GM12891 (cell line): ENCODE results near the gene SUPV3L1. TPM values are rescaled to one million over a fixed set of nuclear protein-coding genes. Genes with fewer than 3 reads are reported as not detected.
"Not testable (repeated sequence)": the region's sequence is repeated elsewhere in the genome, so short reads cannot be mapped to it uniquely, and the experiment has no call there.

Experiments used
- DNase-seq: peaks from one replicate; pipeline ENCODE4 v3.0.0; 2011; ENCODE audit warnings: low spot score; ENCODE audit not compliant: insufficient read length
- FAIRE-seq: peaks from 2 replicates; lab custom pipeline; 2011; peaks lifted over from hg19 to GRCh38; lab: Jason Lieb, UNC
- PAX5 ChIP-seq: IDR thresholded peaks from 2 replicates; pipeline ENCODE4 v1.6.1; 2011; ENCODE audit warnings: low read length, moderate library complexity, mild to moderate bottlenecking; ENCODE audit not compliant: insufficient read depth, severe bottlenecking
- POLR2A ChIP-seq: IDR thresholded peaks from 2 replicates; pipeline ENCODE4 v1.6.1; 2011; ENCODE audit warnings: low read depth, low read length, control low read depth
- POLR2AphosphoS5 ChIP-seq: IDR thresholded peaks from 2 replicates; pipeline ENCODE4 v1.6.1; 2011; ENCODE audit warnings: low read depth, low read length, control low read depth
- POU2F2 ChIP-seq: IDR thresholded peaks from 2 replicates; pipeline ENCODE4 v1.6.1; 2011; ENCODE audit warnings: low read depth, mild to moderate bottlenecking, control low read depth, low read length, moderate library complexity
- SPI1 ChIP-seq: IDR thresholded peaks from 2 replicates; pipeline ENCODE4 v1.6.1; 2011; ENCODE audit warnings: low read depth, low read length, control low read depth
- TAF1 ChIP-seq: IDR thresholded peaks from 2 replicates; pipeline ENCODE4 v1.6.1; 2011; ENCODE audit warnings: low read depth, low read length, control low read depth
- polyA plus RNA-seq: library from polyadenylated mRNA; unstranded; fragments of >200 nt; gene quantifications from one replicate; pipeline ENCODE4 v1.2.1, GENCODE V29; 2012; ENCODE audit warnings: low read depth, missing spikeins, inconsistent platforms; ENCODE audit not compliant: missing spikeins

The SUPV3L1 gene
- 26.3 TPM for polyA plus RNA-seq

DNA sequence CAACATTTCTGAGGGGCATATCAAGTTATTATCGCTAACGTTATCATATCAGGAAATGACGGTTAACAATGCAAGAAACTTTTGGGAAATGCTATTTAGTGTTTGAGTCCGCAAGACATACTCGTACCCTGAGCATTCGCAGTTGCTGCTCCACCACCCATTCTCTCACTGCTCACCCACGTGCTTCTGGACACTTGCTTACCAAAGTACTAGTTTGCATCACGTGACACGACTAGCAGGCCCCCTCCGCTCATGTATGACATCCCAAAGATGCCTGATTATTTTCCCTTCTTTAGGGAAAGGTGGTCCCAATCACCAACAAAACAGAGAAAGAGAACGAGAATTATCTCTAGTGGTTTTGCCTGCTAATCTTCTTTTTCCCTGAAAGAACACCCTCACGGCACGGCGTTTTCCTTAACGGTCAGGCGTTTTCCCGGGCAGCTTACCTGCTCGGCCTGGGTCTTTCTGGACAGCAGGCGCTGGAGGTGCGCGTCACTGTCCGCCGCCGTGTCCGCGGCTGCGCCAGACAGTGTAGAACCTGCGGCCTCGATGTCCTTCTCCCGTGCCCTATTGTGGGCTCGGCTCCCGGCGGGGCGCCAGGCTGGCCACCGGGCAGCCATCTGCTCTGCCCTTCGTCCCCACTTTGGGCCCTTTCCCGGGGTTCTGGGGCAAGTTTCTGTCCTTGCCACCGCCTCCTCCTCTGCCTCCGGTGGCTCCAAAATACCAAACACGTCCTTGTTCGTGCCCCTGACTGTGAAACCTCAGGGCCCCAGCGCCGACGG is at the start of gene SUPV3L1:
TSS of gene SUPV3L1 (plus strand) at position 492 of the 782 bp plus-strand sequence. CDS start at position 550, 58 bp downstream.
- FAIRE-seq (peak; percentile 99), DNase-seq (peak; percentile 77)
- TF ChIP-seq PAX5 (no peak), TAF1 (peak; percentile 83), POU2F2 (no peak), POLR2A (peak; percentile 94), SPI1 (no peak), POLR2AphosphoS5 (peak; percentile 91)

GRCh38 chr10:69130251-69130650 is 49.8 kb upstream of the SUPV3L1 start:
- DNase-seq (no peak), FAIRE-seq (no peak)
- TF ChIP-seq TAF1 (no peak), POU2F2 (no peak), PAX5 (no peak), SPI1 (no peak), POLR2AphosphoS5 (no peak), POLR2A (no peak)

DNA sequence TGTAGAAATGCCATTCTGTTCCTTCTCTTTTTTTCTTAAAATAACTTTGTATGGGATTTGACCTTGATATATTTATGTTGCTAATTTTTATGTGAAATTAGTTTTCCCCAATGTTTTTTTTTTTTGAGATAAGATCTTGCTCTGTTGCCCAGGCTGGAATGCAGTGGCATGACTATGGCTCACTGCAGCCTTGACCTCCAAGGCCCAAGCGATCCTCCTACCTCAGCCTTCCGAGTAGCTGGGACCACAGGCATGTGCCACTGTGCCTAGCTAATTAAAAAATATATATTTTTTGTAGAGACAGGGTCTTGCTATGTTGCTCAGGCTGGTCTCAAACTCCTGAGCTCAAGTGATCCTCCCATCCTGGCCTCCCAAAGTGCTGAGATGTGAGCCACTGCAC is 40.1 kb upstream of the SUPV3L1 start:
- TF ChIP-seq POLR2A: no peak
- no peak for TF ChIP-seq POLR2AphosphoS5
- no peak for TF ChIP-seq TAF1
- TF ChIP-seq PAX5: no peak
- TF ChIP-seq POU2F2: no peak
- no peak for TF ChIP-seq SPI1
- DNase-seq: no peak
- FAIRE-seq: no peak

GRCh38 chr10:69141304-69141703 is 38.7 kb upstream of the SUPV3L1 start:
- FAIRE-seq (peak; percentile 23), DNase-seq (no peak)
- TF ChIP-seq TAF1: no peak
- no peak for TF ChIP-seq POLR2AphosphoS5

DNA sequence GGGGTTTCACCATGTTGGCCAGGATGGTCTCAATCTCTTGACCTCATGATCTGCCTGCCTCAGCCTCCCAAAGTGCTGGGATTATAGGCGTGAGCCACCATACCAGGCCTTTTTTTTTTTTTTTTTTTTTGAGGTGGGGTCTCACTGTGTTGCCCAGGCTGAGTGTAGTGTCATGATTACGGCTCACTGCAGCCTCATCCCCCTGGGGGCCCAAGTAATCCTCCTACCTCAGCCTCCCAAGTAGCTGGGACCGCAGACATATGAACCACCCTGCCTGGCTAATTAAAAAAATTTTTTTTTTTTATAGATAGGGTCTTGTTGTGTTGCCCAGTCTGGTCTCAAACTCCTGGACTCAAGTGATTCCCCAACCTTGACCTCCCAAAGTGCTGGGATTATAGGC is 38.0 kb upstream of the SUPV3L1 start:
- not testable (repeated sequence) for DNase-seq, FAIRE-seq

GRCh38 chr10:69142983-69143382 is 37.1 kb upstream of the SUPV3L1 start:
- DNase-seq (no peak), FAIRE-seq (no peak)
- no peak for TF ChIP-seq PAX5
- no peak for TF ChIP-seq POLR2AphosphoS5

DNA sequence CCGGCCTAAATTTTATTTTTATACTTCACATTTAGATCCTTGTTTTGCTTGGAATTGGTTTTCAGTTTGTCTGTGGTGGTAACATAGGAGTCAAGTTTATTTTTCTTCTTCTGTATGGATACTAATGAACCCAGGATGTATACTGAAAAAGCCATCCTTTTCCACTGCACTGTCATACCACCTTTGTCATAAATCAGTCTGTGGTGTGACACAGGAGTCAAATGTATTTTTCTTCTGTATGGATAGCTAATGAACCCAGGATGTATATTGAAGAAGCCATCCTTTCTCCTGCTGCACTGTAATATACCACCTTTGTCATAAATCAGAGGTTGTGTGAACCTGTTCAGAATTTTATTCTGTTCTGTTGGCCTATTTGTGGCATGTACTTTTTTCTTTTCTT is 34.7 kb upstream of the SUPV3L1 start:
- no peak for TF ChIP-seq TAF1
- no peak for TF ChIP-seq POU2F2
- TF ChIP-seq POLR2AphosphoS5: no peak
- TF ChIP-seq POLR2A: no peak
- no peak for TF ChIP-seq PAX5
- TF ChIP-seq SPI1: no peak
- FAIRE-seq (no peak), DNase-seq (no peak)

- FAIRE-seq: no peak
- TF ChIP-seq SPI1 (no peak), POLR2A (no peak), PAX5 (no peak), POU2F2 (no peak), TAF1 (no peak), POLR2AphosphoS5 (no peak)
Measured at GRCh38 chr10:69145864-69146263, 34.2 kb upstream of the SUPV3L1 start.

DNA sequence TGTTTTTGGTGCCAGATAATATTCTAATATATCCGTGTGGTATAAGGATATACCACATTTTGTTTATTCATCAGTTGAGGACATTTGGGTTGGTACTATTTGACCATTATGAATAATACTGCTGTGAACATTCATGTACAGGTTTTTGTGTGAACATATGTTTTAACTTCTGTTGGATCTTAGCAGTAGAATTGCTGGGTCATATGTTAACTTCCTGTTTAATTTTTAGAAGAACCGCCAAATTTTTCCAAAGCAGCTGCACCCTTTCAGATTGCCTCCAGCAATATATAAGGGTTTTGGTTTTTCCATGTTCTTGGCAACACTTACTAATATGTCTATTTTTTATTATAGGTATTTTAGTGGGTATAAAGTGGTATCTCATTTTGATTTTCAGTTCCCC is 33.3 kb upstream of the SUPV3L1 start:
- no peak for TF ChIP-seq TAF1
- no peak for TF ChIP-seq POU2F2
- TF ChIP-seq POLR2AphosphoS5: no peak
- TF ChIP-seq SPI1: no peak
- TF ChIP-seq PAX5: no peak
- no peak for TF ChIP-seq POLR2A
- DNase-seq (no peak), FAIRE-seq (no peak)

More at GRCh38 chr10:69145864-69146263, 34.2 kb upstream of the SUPV3L1 start:
- no peak for DNase-seq

DNA sequence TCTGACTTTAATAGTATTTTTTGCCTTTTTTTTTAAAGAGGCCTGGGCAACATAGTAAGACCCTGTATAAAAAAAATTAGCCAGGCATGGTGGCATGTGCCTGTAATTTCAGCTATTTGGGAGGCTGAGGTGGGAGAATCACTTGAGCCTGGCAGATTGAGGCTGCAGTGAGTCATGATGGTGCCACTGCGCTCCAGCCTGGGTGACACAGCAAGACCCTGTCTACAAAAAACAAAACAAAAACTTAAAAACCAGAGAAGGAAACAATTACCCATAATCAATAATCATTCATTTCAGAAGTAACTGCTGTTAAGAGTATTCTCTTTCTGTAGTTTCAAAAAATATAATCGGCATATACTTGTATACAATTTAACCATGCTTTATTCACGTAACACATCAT is 28.1 kb upstream of the SUPV3L1 start:
- TF ChIP-seq PAX5 (no peak), POLR2A (no peak), POU2F2 (no peak), SPI1 (no peak), POLR2AphosphoS5 (no peak), TAF1 (no peak)
- no peak for FAIRE-seq
- DNase-seq: no peak
